GM18858 (cell line): ENCODE measurements around the gene DOCK9.

Experiments
- ATAC-seq: cut with Tn5 transposase; IDR thresholded peaks from one replicate; pipeline ENCODE4 v1.9.1; 2021; ENCODE audit not compliant: unreplicated experiment

DOCK9 gene

GRCh38 chr13:98997738-98998641 lies 20.1 kb upstream of the DOCK9 start:
- no peak for ATAC-seq

GRCh38 chr13:98997011-98997730 lies 19.3 kb upstream of the DOCK9 start:
- no peak for ATAC-seq

GRCh38 chr13:98996046-98996445 lies 18.2 kb upstream of the DOCK9 start:
- no peak for ATAC-seq

GRCh38 chr13:98994896-98995295 lies 17.0 kb upstream of the DOCK9 start:
- ATAC-seq = no peak

GRCh38 chr13:98994080-98994479 lies 16.2 kb upstream of the DOCK9 start:
- ATAC-seq = no peak

GRCh38 chr13:98992355-98992754 lies 14.5 kb upstream of the DOCK9 start:
- no peak for ATAC-seq

GRCh38 chr13:98990701-98991100 lies 12.8 kb upstream of the DOCK9 start:
- ATAC-seq = no peak

- ATAC-seq = no peak
Observed at GRCh38 chr13:98989469-98990235, 11.8 kb upstream of the DOCK9 start.

GRCh38 chr13:98988780-98989179 lies 10.9 kb upstream of the DOCK9 start:
- no peak for ATAC-seq

- ATAC-seq = no peak
Observed at GRCh38 chr13:98988277-98988676, 10.4 kb upstream of the DOCK9 start.

- ATAC-seq = no peak
Observed at GRCh38 chr13:98987275-98987674, 9.4 kb upstream of the DOCK9 start.

GRCh38 chr13:98986226-98986846 lies 8.5 kb upstream of the DOCK9 start:
- no peak for ATAC-seq

GRCh38 chr13:98985591-98985990 lies 7.7 kb upstream of the DOCK9 start:
- no peak for ATAC-seq

- no peak for ATAC-seq
Observed at GRCh38 chr13:98984983-98985382, 7.1 kb upstream of the DOCK9 start.

- no peak for ATAC-seq
Observed at GRCh38 chr13:98984118-98984517, 6.3 kb upstream of the DOCK9 start.

GRCh38 chr13:98983182-98983581 lies 5.3 kb upstream of the DOCK9 start:
- ATAC-seq = no peak

GRCh38 chr13:98981369-98982080 lies 3.7 kb upstream of the DOCK9 start:
- ATAC-seq = no peak

GRCh38 chr13:98979012-98979660 lies 1.3 kb upstream of the DOCK9 start:
- no peak for ATAC-seq

GRCh38 chr13:98978280-98978679 lies 416 bp upstream of the DOCK9 start:
- no peak for ATAC-seq

- ATAC-seq = no peak
Observed at GRCh38 chr13:98976941-98977340, 923 bp downstream of the DOCK9 start.
